Testis (tissue), 2 donors: ENCODE measurements around the gene ABO.

Experiments
- CTCF ChIP-seq, 3 experiments: fragments of 450-650 bp in 2 of 3; fragments of 200-600 bp in 1 of 3; sonication (generic) in 1 of 3; IDR thresholded peaks; one replicate each; pipeline ENCODE4 v1.5.1; 2016 to 2019; ENCODE audit warnings: antibody characterized with exemption in 3 of 3, mild to moderate bottlenecking in 2 of 3, moderate library complexity in 1 of 3
- POLR2A ChIP-seq: fragments of 450-650 bp; IDR thresholded peaks from one replicate; pipeline ENCODE4 v1.6.1; 2017; ENCODE audit warnings: antibody characterized with exemption, mild to moderate bottlenecking, moderate library complexity

- TF ChIP-seq CTCF (IDR thresholded peaks at IDR 0.05) = no peak
- TF ChIP-seq POLR2A = no peak
These were observed 31.5 kb upstream of the ABO start for GRCh38 chr9:133306242-133307204.
